Measurements from ENCODE around the gene SIGLEC15. TPM values are rescaled to one million over a fixed set of nuclear protein-coding genes. Genes with fewer than 3 reads are reported as not detected.
"Not testable (repeated sequence)": the region's sequence is repeated elsewhere in the genome, so short reads cannot be mapped to it uniquely, and the experiment has no call there.

Gene SIGLEC15
- total and polyA plus RNA-seq, 7 donors: 0.09 to 0.60 (median 0.31) TPM; not detected in 3

- intact Hi-C loops (cut with DNase I): no loop called here
- no peak overlapping the region for H3K27ac ChIP-seq
- no peaks in the 10 kb centered on the region for H3K27me3 ChIP-seq
- H3K9me3 ChIP-seq: peaks cover 0 to 6% (median 0%) of the 10 kb centered on the region in 4 donors
- no peaks in the 10 kb centered on the region for H3K36me3 ChIP-seq
- no peaks in the 10 kb centered on the region for H3K4me1 ChIP-seq
- TF ChIP-seq POLR2A (IDR thresholded peaks at IDR 0.05): no peak
- TF ChIP-seq EP300 (IDR thresholded peaks at IDR 0.05): no peak
- no peak for TF ChIP-seq POLR2AphosphoS5 (IDR thresholded peaks at IDR 0.05)
- DNase-seq: no peak
- H3K4me3 ChIP-seq: no peak overlapping the region
Measured at GRCh38 chr18:45805551-45805950, 19.9 kb upstream of the SIGLEC15 start.

DNA sequence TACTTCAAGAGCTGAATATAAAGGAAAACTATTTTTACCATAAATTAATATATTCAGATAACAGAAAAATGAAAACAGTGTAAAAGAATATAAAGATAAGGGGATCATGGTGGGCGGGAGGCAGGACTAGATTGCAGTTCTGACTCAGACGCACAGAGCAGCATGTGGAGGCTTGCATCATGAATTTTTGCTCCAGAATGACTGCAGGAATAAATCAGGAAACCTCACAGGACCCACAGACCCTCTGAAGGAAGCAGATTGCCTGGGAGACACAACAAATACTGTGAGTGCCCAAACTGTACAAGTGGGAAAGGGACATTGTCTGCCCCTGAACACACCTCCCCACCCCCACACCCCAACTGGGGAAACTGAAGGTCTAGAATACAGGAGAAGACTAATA is 19.2 kb upstream of the SIGLEC15 start:
- DNase-seq: no peak
- H3K4me1 ChIP-seq: no peaks in the 10 kb centered on the region
- intact Hi-C loops (cut with DNase I): no loop called here
- 58 to 62% methylated on average over 2 of the region's 2 CpGs for WGBS, 2 donors
- H3K27ac ChIP-seq: no peak overlapping the region
- no peaks in the 10 kb centered on the region for H3K36me3 ChIP-seq
- peaks cover 0 to 6% (median 0%) of the 10 kb centered on the region in 4 donors for H3K9me3 ChIP-seq
- H3K27me3 ChIP-seq: no peaks in the 10 kb centered on the region
- TF ChIP-seq EP300 (IDR thresholded peaks at IDR 0.05): no peak
- TF ChIP-seq POLR2AphosphoS5 (IDR thresholded peaks at IDR 0.05): no peak
- no peak for TF ChIP-seq CTCF (IDR thresholded peaks at IDR 0.05)
- no peak for TF ChIP-seq POLR2A (IDR thresholded peaks at IDR 0.05)
- H3K4me3 ChIP-seq: no peak overlapping the region

- H3K36me3 ChIP-seq; H3K4me1 ChIP-seq; H3K4me3 ChIP-seq; H3K27me3 ChIP-seq; H3K9me3 ChIP-seq; intact Hi-C loops (cut with DNase I); DNase-seq; H3K27ac ChIP-seq: not testable (repeated sequence)
- 37 to 48% methylated on average over 2 of the region's 2 CpGs for WGBS, 2 donors
Measured at GRCh38 chr18:45807144-45807543, 18.3 kb upstream of the SIGLEC15 start.

GRCh38 chr18:45814733-45815132 is 10.7 kb upstream of the SIGLEC15 start:
- intact Hi-C loops (cut with DNase I); H3K27ac ChIP-seq; H3K9me3 ChIP-seq; H3K27me3 ChIP-seq; H3K4me3 ChIP-seq; H3K36me3 ChIP-seq; H3K4me1 ChIP-seq; DNase-seq: not testable (repeated sequence)

GRCh38 chr18:45817543-45817942 is 7.9 kb upstream of the SIGLEC15 start:
- no peaks in the 10 kb centered on the region for H3K9me3 ChIP-seq
- TF ChIP-seq CTCF (IDR thresholded peaks at IDR 0.05) (no peak), POLR2AphosphoS5 (IDR thresholded peaks at IDR 0.05) (no peak), POLR2A (IDR thresholded peaks at IDR 0.05) (no peak), EP300 (IDR thresholded peaks at IDR 0.05) (no peak)
- WGBS, 2 donors: 23 to 71% methylated on average over 1 of the region's 1 CpG
- H3K36me3 ChIP-seq: no peaks in the 10 kb centered on the region
- no peak overlapping the region for H3K27ac ChIP-seq
- intact Hi-C loops (cut with DNase I): no loop called here
- H3K4me1 ChIP-seq: no peaks in the 10 kb centered on the region
- DNase-seq: no peak
- H3K27me3 ChIP-seq: no peaks in the 10 kb centered on the region
- no peak overlapping the region for H3K4me3 ChIP-seq

DNA sequence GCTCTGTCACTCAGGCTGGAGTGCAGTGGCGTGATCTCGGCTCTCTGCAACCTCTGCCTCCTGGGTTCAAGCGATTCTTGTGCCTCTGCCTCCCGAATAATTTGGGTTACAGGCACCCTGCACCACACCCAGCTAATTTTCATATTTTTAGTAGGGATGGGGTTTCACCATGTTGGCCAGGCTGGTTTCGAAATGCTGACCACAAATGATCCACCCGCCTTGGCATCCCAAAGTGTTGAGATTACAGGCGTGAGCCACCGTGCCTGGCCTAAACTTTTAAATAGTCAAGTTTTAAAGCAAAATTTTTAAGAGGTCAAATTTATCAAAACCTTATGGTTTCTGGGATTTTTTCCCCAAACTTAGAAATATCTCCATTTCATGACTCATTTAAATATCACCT is 6.7 kb upstream of the SIGLEC15 start:
- H3K27ac ChIP-seq; H3K27me3 ChIP-seq; H3K4me3 ChIP-seq; intact Hi-C loops (cut with DNase I); H3K4me1 ChIP-seq; H3K36me3 ChIP-seq; DNase-seq; H3K9me3 ChIP-seq: not testable (repeated sequence)
- 88 to 91% methylated on average over 8 of the region's 8 CpGs for WGBS, 2 donors

DNA sequence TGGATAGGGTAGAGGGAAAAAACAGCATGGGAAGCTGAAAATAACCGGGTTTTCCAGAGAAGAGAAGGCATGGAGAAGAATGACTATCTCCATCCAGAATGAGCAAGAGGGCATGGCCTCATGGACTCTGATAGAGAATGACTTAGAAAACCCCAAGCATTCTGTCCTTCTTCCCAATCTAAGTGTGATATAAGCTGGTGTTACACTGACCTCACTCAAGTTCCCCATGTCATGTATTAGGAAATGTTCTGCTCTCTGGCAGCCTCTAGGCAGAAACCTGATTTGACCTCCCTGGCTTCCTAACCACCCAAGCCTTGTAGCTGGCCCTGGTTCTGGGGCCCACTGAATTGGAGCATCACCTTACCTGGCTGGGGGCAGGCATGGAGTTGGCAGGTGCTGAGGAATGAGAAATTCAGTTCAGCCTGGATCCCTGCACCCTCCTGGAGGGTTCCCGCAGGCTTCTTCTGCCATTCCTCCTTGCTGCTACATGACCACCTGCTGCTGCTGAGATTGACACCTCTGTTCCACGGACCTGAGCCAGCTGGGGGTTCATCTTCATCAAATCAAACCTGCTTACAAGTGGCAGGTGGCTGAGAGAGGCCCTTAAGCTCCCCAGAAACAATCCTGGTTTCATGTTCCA is 5.2 kb upstream of the SIGLEC15 start:
- intact Hi-C loops (cut with DNase I): no loop called here
- no peaks in the 10 kb centered on the region for H3K9me3 ChIP-seq
- WGBS, 2 donors: 68 to 72% methylated on average over 3 of the region's 3 CpGs
- H3K4me3 ChIP-seq: no peak overlapping the region
- H3K36me3 ChIP-seq: no peaks in the 10 kb centered on the region
- H3K27me3 ChIP-seq: no peaks in the 10 kb centered on the region
- H3K27ac ChIP-seq: no peak overlapping the region
- no peak for TF ChIP-seq POLR2A (IDR thresholded peaks at IDR 0.05)
- no peak for TF ChIP-seq CTCF (IDR thresholded peaks at IDR 0.05)
- TF ChIP-seq EP300 (IDR thresholded peaks at IDR 0.05): no peak
- no peak for TF ChIP-seq POLR2AphosphoS5 (IDR thresholded peaks at IDR 0.05)
- no peaks in the 10 kb centered on the region for H3K4me1 ChIP-seq
- DNase-seq: no peak
